Measurements from ENCODE around the gene CATSPERE.

DNA sequence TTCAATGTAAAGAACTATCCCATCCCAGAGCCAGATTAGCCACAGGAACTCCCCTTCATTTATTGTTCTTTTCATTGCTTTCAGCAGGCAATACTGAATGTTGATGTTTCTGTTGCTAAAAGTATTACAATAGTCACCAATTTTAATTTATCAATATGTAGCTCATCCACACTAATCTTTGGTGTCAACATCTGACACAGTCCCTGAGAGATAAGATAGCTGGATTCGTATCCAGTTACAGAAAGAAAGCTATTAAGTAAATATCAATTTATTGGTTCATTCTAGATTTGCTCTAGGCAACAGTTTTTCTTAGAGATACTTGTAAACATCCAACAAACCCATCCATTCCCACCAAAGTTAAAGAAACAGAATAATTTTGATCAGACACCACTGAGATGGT is 14.0 kb upstream of the CATSPERE start:
- no peak for TF ChIP-seq POLR2A (IDR thresholded peaks at IDR 0.05)
- TF ChIP-seq, protein P1, sequence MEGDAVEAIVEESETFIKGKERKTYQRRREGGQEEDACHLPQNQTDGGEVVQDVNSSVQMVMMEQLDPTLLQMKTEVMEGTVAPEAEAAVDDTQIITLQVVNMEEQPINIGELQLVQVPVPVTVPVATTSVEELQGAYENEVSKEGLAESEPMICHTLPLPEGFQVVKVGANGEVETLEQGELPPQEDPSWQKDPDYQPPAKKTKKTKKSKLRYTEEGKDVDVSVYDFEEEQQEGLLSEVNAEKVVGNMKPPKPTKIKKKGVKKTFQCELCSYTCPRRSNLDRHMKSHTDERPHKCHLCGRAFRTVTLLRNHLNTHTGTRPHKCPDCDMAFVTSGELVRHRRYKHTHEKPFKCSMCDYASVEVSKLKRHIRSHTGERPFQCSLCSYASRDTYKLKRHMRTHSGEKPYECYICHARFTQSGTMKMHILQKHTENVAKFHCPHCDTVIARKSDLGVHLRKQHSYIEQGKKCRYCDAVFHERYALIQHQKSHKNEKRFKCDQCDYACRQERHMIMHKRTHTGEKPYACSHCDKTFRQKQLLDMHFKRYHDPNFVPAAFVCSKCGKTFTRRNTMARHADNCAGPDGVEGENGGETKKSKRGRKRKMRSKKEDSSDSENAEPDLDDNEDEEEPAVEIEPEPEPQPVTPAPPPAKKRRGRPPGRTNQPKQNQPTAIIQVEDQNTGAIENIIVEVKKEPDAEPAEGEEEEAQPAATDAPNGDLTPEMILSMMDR (IDR thresholded peaks at IDR 0.05) = no peak
